GM18867 (cell line): Measurements from ENCODE around the gene MALRD1.
"Not testable (repeated sequence)": the region's sequence is repeated elsewhere in the genome, so short reads cannot be mapped to it uniquely, and the experiment has no call there.

ENCODE experiments used
- ATAC-seq: cut with Tn5 transposase; IDR thresholded peaks from one replicate; pipeline ENCODE4 v1.9.1; 2021; ENCODE audit warnings: mild to moderate bottlenecking, moderate library complexity; ENCODE audit not compliant: unreplicated experiment

MALRD1 gene

DNA sequence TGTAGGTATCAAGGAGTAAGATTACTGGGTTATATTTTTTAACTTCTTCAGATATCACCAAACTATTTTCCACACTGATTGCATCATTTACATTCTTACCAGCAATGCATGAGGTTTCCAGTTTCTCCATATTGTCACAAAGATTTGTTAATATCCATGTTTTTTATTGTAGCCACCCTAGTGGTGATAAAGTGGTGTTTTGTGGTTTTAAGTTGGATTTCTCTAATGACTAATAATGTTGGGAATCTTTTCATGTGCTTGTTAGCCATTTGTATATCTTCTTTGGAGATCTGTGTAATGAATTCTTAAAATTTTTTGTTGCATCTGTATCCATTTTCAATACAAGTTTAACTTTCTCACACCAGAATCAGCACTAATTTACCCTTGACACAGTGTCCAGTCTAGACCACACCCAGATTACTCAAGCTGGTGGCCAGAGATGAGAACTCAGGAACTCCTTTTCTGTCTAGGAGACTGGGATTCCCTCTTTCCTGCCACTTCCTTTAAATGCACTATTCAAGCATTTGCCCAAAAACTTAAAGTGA, 700.7 kb downstream of the MALRD1 start:
- ATAC-seq = no peak

DNA sequence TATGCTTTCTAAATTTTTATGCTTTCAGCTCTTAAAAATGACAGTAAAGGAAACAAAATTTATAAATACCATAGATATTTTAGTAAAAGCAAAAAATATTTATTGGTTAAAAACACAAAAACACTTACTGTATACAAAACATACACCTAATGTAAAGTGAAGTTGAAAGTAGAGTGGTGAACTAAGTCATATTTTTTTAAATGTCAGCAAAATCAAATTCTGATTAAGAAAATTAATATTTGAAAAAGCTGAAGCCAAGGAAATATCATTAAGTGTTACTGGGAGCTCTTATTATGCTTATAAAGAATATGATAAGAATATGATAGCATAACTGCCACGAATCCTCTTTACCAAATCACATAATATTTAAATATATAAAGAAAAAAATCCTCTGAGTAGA, 702.4 kb downstream of the MALRD1 start:
- no peak for ATAC-seq

GRCh38 chr10:19756919-19757318, 708.3 kb downstream of the MALRD1 start:
- ATAC-seq = no peak

DNA sequence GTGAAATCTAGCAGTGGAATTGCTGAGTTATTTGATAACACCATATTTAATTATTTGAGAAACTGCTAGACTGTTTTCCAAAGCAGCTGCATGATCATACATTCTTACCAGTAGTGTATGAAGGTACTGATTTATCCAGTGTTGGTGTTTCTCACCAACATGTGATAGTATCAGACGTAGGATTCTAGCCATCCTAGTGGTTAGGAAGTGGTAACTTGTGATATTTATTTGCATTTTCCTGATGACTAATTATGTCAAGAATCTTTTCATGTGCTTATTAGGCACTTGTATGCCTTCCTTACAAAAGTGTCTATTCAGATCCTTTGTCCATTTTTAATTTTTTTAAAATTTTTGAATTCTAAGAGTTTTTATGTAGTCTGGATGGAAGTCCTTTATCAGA, 713.4 kb downstream of the MALRD1 start:
- no peak for ATAC-seq

- no peak for ATAC-seq
Measured at GRCh38 chr10:19764111-19764510, 715.5 kb downstream of the MALRD1 start.

DNA sequence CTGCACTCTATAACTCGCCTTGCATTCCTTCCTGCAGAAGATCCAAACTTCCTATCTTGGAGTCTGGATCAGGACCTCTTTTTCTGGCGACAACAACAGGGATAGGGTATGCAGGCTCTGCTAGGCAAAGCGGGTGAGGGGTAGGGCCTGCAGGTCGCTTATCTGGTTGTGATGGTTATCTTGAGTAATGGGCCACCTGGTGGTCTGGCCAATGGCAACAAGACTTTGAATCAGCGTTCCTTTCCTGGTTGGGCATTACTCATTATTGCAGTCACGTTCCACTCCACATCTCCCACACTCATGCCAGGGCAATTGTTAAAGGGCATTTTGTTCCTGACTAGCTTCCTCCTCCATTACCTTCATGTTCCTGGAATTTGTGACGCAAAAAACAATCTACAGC, 719.3 kb downstream of the MALRD1 start:
- ATAC-seq = no peak

- not testable (repeated sequence) for ATAC-seq
Measured at GRCh38 chr10:19769826-19770225, 721.2 kb downstream of the MALRD1 start.

- no peak for ATAC-seq
Measured at GRCh38 chr10:19772972-19773371, 724.4 kb downstream of the MALRD1 start.

- no peak for ATAC-seq
Measured at GRCh38 chr10:19775296-19775695, 726.7 kb downstream of the MALRD1 start.

- ATAC-seq = no peak
Measured at GRCh38 chr10:19777806-19778205, 729.2 kb downstream of the MALRD1 start.

- ATAC-seq = no peak
Measured at GRCh38 chr10:19778996-19779395, 730.4 kb downstream of the MALRD1 start.

GRCh38 chr10:19782430-19783089, 734.0 kb downstream of the MALRD1 start:
- no peak for ATAC-seq

DNA sequence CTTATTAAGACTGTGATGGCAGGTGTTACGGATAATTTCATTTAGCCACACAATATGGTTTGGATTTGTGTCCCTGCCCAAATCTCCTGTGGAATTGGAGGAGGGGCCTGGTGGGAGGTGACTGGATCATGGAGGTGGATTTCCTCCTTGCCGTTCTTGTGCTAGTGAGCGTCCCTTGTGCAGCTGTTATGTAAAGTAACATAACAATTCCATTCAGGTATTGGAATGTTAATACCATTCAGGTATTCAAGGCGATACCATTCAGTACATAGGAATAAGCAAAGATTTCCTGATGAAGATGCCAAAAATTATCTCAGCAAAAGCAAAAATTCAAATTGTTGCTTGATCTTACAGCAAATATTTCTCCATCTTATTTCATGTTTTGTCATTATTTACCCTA, 735.1 kb downstream of the MALRD1 start:
- no peak for ATAC-seq
